GM23338 (cell line): Measurements from ENCODE around the gene TANGO6.

ENCODE experiments used
- CREB1 ChIP-seq: fragments of 250-450 bp; sonication (Bioruptor Pico); IDR thresholded peaks from 2 replicates; pipeline ENCODE4 v1.5.0; 2020; ENCODE audit warnings: low read depth, mild to moderate bottlenecking, moderate library complexity
- CTCF ChIP-seq, 2 experiments: fragments of 200-600 bp in 1 of 2; sonication (generic) in 1 of 2; conservative IDR thresholded peaks; 2 replicates each; pipeline versions ENCODE4 v1.5.1 to v1.6.1; 2016 to 2017; ENCODE audit warnings: antibody characterized with exemption in 2 of 2, low read depth in 2 of 2, mild to moderate bottlenecking in 2 of 2, moderate library complexity in 1 of 2
- EZH2 ChIP-seq: fragments of 200-600 bp; sonication (generic); IDR thresholded peaks from one replicate; pipeline ENCODE4 v1.8.0; 2017; ENCODE audit warnings: antibody characterized with exemption, mild to moderate bottlenecking, low read depth; ENCODE audit not compliant: unreplicated experiment
- EZH2phosphoT487 ChIP-seq: fragments of 200-600 bp; sonication (generic); IDR thresholded peaks from one replicate; pipeline ENCODE4 v1.8.1; 2018; ENCODE audit warnings: antibody characterized with exemption; ENCODE audit not compliant: unreplicated experiment
- JUNB ChIP-seq: IDR thresholded peaks from one replicate; pipeline ENCODE4 v1.6.1; 2016; ENCODE audit warnings: antibody characterized with exemption; ENCODE audit not compliant: unreplicated experiment
- POLR2AphosphoS5 ChIP-seq: IDR thresholded peaks from 2 replicates; pipeline ENCODE4 v1.6.1; 2016; ENCODE audit warnings: antibody characterized with exemption, low read depth
- ZNF331 ChIP-seq: fragments of 250-450 bp; sonication (Bioruptor Pico); IDR thresholded peaks from 2 replicates; pipeline ENCODE4 v1.5.0; 2020; ENCODE audit warnings: low read depth, mild to moderate bottlenecking, moderate library complexity

GRCh38 chr16:68814516-68814915, 28.8 kb upstream of the TANGO6 start:
- TF ChIP-seq CTCF (conservative IDR thresholded peaks at IDR 0.05; ENCODE audit: low read depth in 2 of 2) (no peak), EZH2 (no peak), ZNF331 (CRISPR knock-in tag) (no peak), CREB1 (CRISPR knock-in tag) (no peak), POLR2AphosphoS5 (no peak), JUNB (no peak), EZH2phosphoT487 (no peak)
